ENCODE data around the gene NFKBIZ. TPM values are rescaled to one million over a fixed set of nuclear protein-coding genes. Genes with fewer than 3 reads are reported as not detected.

The NFKBIZ gene
- total and polyA plus RNA-seq, 2 donors (not counting 3 experiments of a cell fraction or from before 2014, with no cell fraction given), result 17.5 to 28.9 TPM

GRCh38 chr3:101852983-101853840 is 3.9 kb downstream of the NFKBIZ start:
- no peak for DNase-seq (ENCODE audit: low read depth, low spot score)
- Histone ChIP-seq H3K9me1 (replicated peaks; ENCODE audit: control insufficient read depth, extremely low read depth, insufficient read depth, low read length) (no peaks in the 10 kb centered on the region), H3K27ac (ENCODE audit: insufficient read depth, low read depth, low read length) (no peak overlapping the region), H3K79me2 (ENCODE audit: control insufficient read depth, insufficient read depth, low read length) (peaks cover 63% of the 10 kb centered on the region), H3K36me3 (ENCODE audit: control insufficient read depth in 2 of 2, extremely low read depth in 1 of 2, insufficient read depth in 2 of 2, low read length in 2 of 2) (peaks cover 32 to 42% of the 10 kb centered on the region in 2 experiments), H3K4me3 (replicated peaks in 1 of 3; ENCODE audit: insufficient read depth in 1 of 3, low read depth in 1 of 3, low read length in 3 of 3) (no peak overlapping the region), H3K27me3 (ENCODE audit: control insufficient read depth in 2 of 2, insufficient read depth in 2 of 2, low read length in 2 of 2) (no peaks in the 10 kb centered on the region), H3K9ac (replicated peaks; ENCODE audit: extremely low read depth, insufficient read depth, low read length) (no peak overlapping the region), H2AFZ (ENCODE audit: low read depth, low read length) (no peak overlapping the region), H3K4me1 (ENCODE audit: control insufficient read depth, extremely low read depth, insufficient read depth, low read length) (peaks cover 17% of the 10 kb centered on the region), H3K9me3 (replicated peaks; ENCODE audit: control insufficient read depth, insufficient read depth, low read length) (no peaks in the 10 kb centered on the region), H4K20me1 (replicated peaks; ENCODE audit: control insufficient read depth, extremely low read depth, insufficient read depth, low read length) (no peaks in the 10 kb centered on the region), H3K4me2 (ENCODE audit: insufficient read depth, low read length) (no peak overlapping the region)
- TF ChIP-seq POLR2AphosphoS5 (IDR thresholded peaks at IDR 0.05; ENCODE audit: insufficient read depth, low read depth, low read length), result no peak
- no peak for TF ChIP-seq JUN (IDR thresholded peaks at IDR 0.05; ENCODE audit: borderline replicate concordance, insufficient read depth, insufficient read length, low read depth)
- no peak for TF ChIP-seq EZH2 (IDR thresholded peaks at IDR 0.05; ENCODE audit: borderline replicate concordance, low read depth, low read length, severe bottlenecking)
- TF ChIP-seq MYC (IDR thresholded peaks at IDR 0.05; ENCODE audit: low read depth, low read length), result no peak
- TF ChIP-seq MAX (IDR thresholded peaks at IDR 0.05; ENCODE audit: insufficient read depth, insufficient read length), result no peak
- TF ChIP-seq FOS (IDR thresholded peaks at IDR 0.05; ENCODE audit: borderline replicate concordance, insufficient read depth, low read length), result no peak
- TF ChIP-seq POLR2A (IDR thresholded peaks at IDR 0.05; ENCODE audit: low read depth, low read length), result no peak
- TF ChIP-seq GATA2 (IDR thresholded peaks at IDR 0.05; ENCODE audit: insufficient read depth, insufficient read length, low read depth, low read length), result no peak
- TF ChIP-seq CTCF (IDR thresholded peaks at IDR 0.05; ENCODE audit: extremely low read depth in 1 of 2, insufficient read depth in 1 of 2, low read depth in 1 of 2, low read length in 2 of 2), result no peak
- no peak for FAIRE-seq
- ChIA-PET POLR2A (interaction anchor here (0.7 to 2.0 kb wide), 2 partner anchors 26 to 185 kb away, joined by 3 to 5 read pairs; no protein-coding TSS in a partner anchor), CTCF (interaction anchor here (0.9 kb wide), 2 partner anchors 45 to 372 kb away, joined by 3 to 4 read pairs; no protein-coding TSS in a partner anchor)
- intact Hi-C loops (cut with micrococcal nuclease), result loop anchor here (5.0 kb wide), 2 partner anchors 154 to 239 kb away; no protein-coding TSS in a partner anchor
- dilution Hi-C loops (cut with MboI; ENCODE audit: extremely low pct_ligation_motif_present, low sequenced_read_pairs), result loop anchor here (25.0 kb wide), 1 partner anchor 309 kb away; no protein-coding TSS in a partner anchor
- no TSS peak for BruUV-seq (replicated peaks)
